Glutamatergic neuron (in vitro differentiated cells): ENCODE results near the gene UBE2H. TPM values are rescaled to one million over a fixed set of nuclear protein-coding genes. Genes with fewer than 3 reads are reported as not detected.
A peak's percentile ranks its signal among the peaks of the same experiment; 100 is the strongest.

ENCODE experiments used
- DNase-seq: peaks from one replicate; pipeline ENCODE4 v3.0.0; 2022
- H3K27ac Mint-ChIP-seq: one replicate; pipeline ENCODE4 v1.8.0; 2020; ENCODE audit warnings: mild to moderate bottlenecking, mixed read lengths, inconsistent platforms; ENCODE audit not compliant: unreplicated experiment
- H3K27me3 Mint-ChIP-seq: one replicate; pipeline ENCODE4 v1.8.0; 2020; ENCODE audit warnings: mild to moderate bottlenecking, moderate library complexity, mixed read lengths, inconsistent platforms; ENCODE audit not compliant: unreplicated experiment
- H3K36me3 Mint-ChIP-seq: one replicate; pipeline ENCODE4 v1.8.0; 2020; ENCODE audit warnings: mild to moderate bottlenecking, mixed read lengths, inconsistent platforms; ENCODE audit not compliant: unreplicated experiment
- H3K4me1 Mint-ChIP-seq: one replicate; pipeline ENCODE4 v1.8.0; 2020; ENCODE audit warnings: mild to moderate bottlenecking, low read depth, mixed read lengths, inconsistent platforms; ENCODE audit not compliant: unreplicated experiment
- H3K4me3 Mint-ChIP-seq: one replicate; pipeline ENCODE4 v1.8.0; 2020; ENCODE audit warnings: mild to moderate bottlenecking, mixed read lengths, inconsistent platforms; ENCODE audit not compliant: unreplicated experiment
- H3K9me3 Mint-ChIP-seq: one replicate; pipeline ENCODE4 v1.8.0; 2020; ENCODE audit warnings: mild to moderate bottlenecking, moderate library complexity, mixed read lengths, inconsistent platforms; ENCODE audit not compliant: unreplicated experiment
- total RNA-seq: library from RNA; stranded (reverse); fragmentation: NEBNext Ultra II Directional; extraction: Animal tissue kit (Norgen Biotek cat#: 25700); gene quantifications from one replicate; pipeline ENCODE4 v1.2.1, GENCODE V29; 2021; ENCODE audit not compliant: unreplicated experiment
- TF ChIP-seq, protein P1 (sequence below): fragments of 200-600 bp; sonication (generic); IDR thresholded peaks from one replicate; pipeline ENCODE4 v1.5.0; 2021; ENCODE audit not compliant: partially characterized antibody, unreplicated experiment

UBE2H gene
- total RNA-seq, 1 donor from 2014 or later: 100 TPM

DNA sequence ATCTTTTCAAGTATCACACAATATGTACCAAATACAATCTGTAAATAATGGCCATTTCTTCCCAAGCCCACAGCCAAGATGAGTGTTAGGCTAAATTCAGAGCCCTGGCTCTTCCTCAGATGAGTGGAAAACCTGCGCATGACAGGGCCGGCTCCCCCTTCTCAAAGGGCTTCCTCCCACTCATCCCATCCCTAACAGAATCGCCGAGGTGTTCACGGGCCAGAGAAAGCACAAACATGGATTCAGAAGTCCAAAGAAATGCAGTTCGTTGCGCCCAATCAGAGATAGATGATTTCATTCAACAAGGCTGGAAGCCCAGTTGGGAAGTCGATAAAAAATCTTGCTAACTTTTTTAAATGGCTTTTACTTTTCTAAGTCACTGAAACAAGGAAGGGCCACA, 121.8 kb downstream of the UBE2H start:
- Mint-ChIP-seq H3K27ac (no peak overlapping the region), H3K9me3 (peaks cover 10% of the 10 kb centered on the region), H3K36me3 (no peaks in the 10 kb centered on the region), H3K4me3 (no peak overlapping the region), H3K27me3 (peaks cover 6% of the 10 kb centered on the region), H3K4me1 (peaks cover 45% of the 10 kb centered on the region)
- TF ChIP-seq, protein P1, sequence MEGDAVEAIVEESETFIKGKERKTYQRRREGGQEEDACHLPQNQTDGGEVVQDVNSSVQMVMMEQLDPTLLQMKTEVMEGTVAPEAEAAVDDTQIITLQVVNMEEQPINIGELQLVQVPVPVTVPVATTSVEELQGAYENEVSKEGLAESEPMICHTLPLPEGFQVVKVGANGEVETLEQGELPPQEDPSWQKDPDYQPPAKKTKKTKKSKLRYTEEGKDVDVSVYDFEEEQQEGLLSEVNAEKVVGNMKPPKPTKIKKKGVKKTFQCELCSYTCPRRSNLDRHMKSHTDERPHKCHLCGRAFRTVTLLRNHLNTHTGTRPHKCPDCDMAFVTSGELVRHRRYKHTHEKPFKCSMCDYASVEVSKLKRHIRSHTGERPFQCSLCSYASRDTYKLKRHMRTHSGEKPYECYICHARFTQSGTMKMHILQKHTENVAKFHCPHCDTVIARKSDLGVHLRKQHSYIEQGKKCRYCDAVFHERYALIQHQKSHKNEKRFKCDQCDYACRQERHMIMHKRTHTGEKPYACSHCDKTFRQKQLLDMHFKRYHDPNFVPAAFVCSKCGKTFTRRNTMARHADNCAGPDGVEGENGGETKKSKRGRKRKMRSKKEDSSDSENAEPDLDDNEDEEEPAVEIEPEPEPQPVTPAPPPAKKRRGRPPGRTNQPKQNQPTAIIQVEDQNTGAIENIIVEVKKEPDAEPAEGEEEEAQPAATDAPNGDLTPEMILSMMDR: no peak
- no peak for DNase-seq

GRCh38 chr7:129829737-129830631, 122.8 kb downstream of the UBE2H start:
- TF ChIP-seq, protein P1: peak; percentile 68
- Mint-ChIP-seq H3K27me3 (peaks cover 11% of the 10 kb centered on the region), H3K36me3 (no peaks in the 10 kb centered on the region), H3K27ac (peak overlapping the region; percentile 98), H3K4me1 (peaks cover 41% of the 10 kb centered on the region), H3K9me3 (peaks cover 10% of the 10 kb centered on the region), H3K4me3 (peak overlapping the region; percentile 71)
- peak; percentile 71 for DNase-seq

- H3K9me3 Mint-ChIP-seq: peaks cover 10% of the 10 kb centered on the region
- TF ChIP-seq, protein P1: peak; percentile 4
- H3K4me3 Mint-ChIP-seq: no peak overlapping the region
- peaks cover 37% of the 10 kb centered on the region for H3K4me1 Mint-ChIP-seq
- H3K36me3 Mint-ChIP-seq: no peaks in the 10 kb centered on the region
- peak overlapping the region; percentile 98 for H3K27ac Mint-ChIP-seq
- peak; percentile 23 for DNase-seq
- peaks cover 11% of the 10 kb centered on the region for H3K27me3 Mint-ChIP-seq
Measured at GRCh38 chr7:129828989-129829736, 123.6 kb downstream of the UBE2H start.

DNA sequence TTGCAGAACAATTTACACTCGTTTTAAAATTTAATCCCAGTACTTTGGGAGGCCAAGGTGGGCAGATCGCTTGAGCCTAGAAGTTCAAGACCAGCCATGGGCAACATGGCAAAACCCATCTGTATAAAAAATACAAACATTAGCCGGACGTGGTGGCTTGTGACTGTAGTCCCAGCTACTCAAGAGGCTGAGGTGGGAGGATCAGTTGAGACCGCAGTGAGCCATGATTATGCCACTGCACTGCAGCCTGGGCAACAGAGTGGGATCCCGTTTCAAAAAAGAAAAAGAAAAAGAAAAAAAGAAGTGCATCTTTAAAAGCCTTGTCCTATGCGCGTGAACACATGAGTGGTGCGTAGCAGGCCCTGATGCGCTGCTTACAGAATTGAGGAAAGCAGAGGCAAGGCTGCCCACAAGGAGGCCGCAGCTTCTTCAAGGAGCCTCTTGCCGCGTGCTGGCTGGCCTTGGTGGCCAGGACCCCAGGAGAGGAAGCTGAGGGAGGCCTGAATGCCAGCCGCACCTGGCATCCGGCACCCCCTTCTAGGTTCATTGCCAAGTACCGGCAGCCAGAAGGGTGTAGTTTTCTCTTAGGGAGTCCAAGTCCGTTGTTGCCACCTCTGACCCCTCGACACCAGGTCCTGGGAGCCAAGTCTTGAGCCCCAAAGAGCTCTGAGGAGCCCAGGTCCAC, 124.5 kb downstream of the UBE2H start:
- no peaks in the 10 kb centered on the region for H3K36me3 Mint-ChIP-seq
- H3K27ac Mint-ChIP-seq: peak overlapping the region; percentile 43
- no peak for DNase-seq
- H3K4me3 Mint-ChIP-seq: peak overlapping the region; percentile 46
- peaks cover 29% of the 10 kb centered on the region for H3K4me1 Mint-ChIP-seq
- peaks cover 10% of the 10 kb centered on the region for H3K9me3 Mint-ChIP-seq
- TF ChIP-seq, protein P1: no peak
- peaks cover 11% of the 10 kb centered on the region for H3K27me3 Mint-ChIP-seq
